ENCODE results near the gene HERC2.
A peak's percentile ranks its signal among the peaks of the same experiment; 100 is the strongest.

Gene HERC2

DNA sequence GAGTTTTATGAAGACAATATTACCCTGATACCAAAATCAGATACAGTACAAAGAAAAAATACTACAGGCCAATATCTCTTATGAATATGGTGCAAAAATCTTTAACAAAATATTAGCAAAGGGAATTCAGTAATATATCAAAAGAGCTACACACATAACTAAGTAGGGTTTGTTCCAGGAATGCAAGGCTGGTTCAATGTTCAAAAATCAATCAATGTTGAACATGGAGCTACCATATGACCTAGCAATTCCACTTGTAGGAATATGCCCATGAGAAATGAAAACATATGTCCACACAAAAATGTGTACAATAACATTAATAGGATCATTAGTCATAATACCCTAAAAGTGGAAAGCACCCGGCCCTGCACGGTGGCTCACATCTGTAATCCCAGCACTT is 230.7 kb downstream of the HERC2 start:
- DNase-seq (ENCODE audit: low spot score), result no peak
- CTCF ChIA-PET, result interaction anchor here (0.6 kb wide), 1 partner anchor 40 kb away, joined by 3 read pairs; no protein-coding TSS in a partner anchor

GRCh38 chr15:28086175-28086703 is 235.7 kb downstream of the HERC2 start:
- POLR2A ChIA-PET (ENCODE audit: low non-redundant PET), result no interaction called here
- DNase-seq (ENCODE audit: low spot score), result peak; percentile 67
- CTCF ChIA-PET, result no interaction called here
- peak; percentile 85 for TF ChIP-seq CTCF (conservative IDR thresholded peaks at IDR 0.05; ENCODE audit: low read depth)
- H3K27ac ChIP-seq, result no peak overlapping the region

More for the DNA sequence above, 230.7 kb downstream of the HERC2 start:
- TF ChIP-seq CTCF (conservative IDR thresholded peaks at IDR 0.05; ENCODE audit: low read depth), result no peak
- H3K27ac ChIP-seq, result no peak overlapping the region
- POLR2A ChIA-PET (ENCODE audit: low non-redundant PET), result no interaction called here

GRCh38 chr15:28085489-28086174 is 236.3 kb downstream of the HERC2 start:
- ChIA-PET POLR2A (ENCODE audit: low non-redundant PET) (no interaction called here), CTCF (interaction anchor here (0.5 to 0.7 kb wide), 3 partner anchors 32 to 623 kb away, joined by 3 to 4 read pairs (median 3); no protein-coding TSS in a partner anchor)
- no peak for TF ChIP-seq CTCF (conservative IDR thresholded peaks at IDR 0.05; ENCODE audit: low read depth)
- H3K27ac ChIP-seq, result no peak overlapping the region
- DNase-seq (ENCODE audit: low spot score), result no peak

DNA sequence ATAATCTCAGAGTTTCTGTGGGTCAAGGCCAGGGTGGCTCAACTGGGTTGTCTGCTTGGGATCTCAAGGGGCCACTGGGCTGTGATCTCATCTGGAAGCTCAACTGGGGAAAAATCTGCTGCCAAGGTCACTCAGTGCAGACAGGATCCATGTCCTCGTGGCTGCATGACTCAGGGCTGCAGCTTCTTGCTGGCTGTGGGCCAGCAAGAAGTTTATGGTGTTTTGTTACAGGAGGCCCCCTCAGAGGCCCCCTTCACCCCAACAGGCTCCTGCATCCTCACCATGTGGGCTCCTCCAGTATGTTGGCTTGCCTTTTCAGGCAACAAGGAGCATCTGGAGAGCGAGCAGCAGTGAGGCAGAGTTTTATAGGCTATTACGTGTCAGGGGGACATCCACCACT is 237.4 kb downstream of the HERC2 start:
- CTCF ChIA-PET, result no interaction called here
- no peak for DNase-seq (ENCODE audit: low spot score)
- no peak for TF ChIP-seq CTCF (conservative IDR thresholded peaks at IDR 0.05; ENCODE audit: low read depth)
- POLR2A ChIA-PET (ENCODE audit: low non-redundant PET), result no interaction called here
- no peak overlapping the region for H3K27ac ChIP-seq

- CTCF ChIA-PET, result interaction anchor here (0.7 kb wide), 1 partner anchor 1037 kb away, joined by 3 read pairs; no protein-coding TSS in a partner anchor
- DNase-seq (ENCODE audit: low spot score), result no peak
- POLR2A ChIA-PET (ENCODE audit: low non-redundant PET), result no interaction called here
- no peak for TF ChIP-seq CTCF (conservative IDR thresholded peaks at IDR 0.05; ENCODE audit: low read depth)
- no peak overlapping the region for H3K27ac ChIP-seq
Measured at GRCh38 chr15:28082891-28083684, 238.9 kb downstream of the HERC2 start.

DNA sequence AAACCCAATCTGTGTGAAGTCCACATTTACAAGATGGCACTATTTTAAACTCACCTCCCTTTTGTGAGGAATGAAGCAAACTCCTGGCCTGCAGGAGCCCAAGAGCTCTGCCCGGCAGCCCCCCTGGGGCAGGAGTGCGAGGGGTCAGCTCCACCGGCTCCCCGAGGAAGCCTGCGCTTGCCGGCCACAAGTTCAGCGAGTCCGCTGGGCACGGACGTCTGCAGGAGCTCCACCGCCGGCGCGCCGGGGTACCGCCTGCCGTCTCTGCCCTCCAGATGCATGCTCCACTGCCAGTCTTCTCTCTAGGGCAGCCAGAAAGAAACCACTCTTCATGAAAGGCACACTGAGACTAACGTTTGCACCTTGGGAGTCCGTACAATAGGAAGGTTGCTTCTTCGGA is 240.4 kb downstream of the HERC2 start:
- POLR2A ChIA-PET (ENCODE audit: low non-redundant PET), result no interaction called here
- no peak for DNase-seq (ENCODE audit: low spot score)
- no peak overlapping the region for H3K27ac ChIP-seq
- CTCF ChIA-PET, result no interaction called here
- TF ChIP-seq CTCF (conservative IDR thresholded peaks at IDR 0.05; ENCODE audit: low read depth), result no peak

All from RWPE1 (cell line).